Measurements from ENCODE around the gene PGRMC1. TPM values are rescaled to one million over a fixed set of nuclear protein-coding genes. Genes with fewer than 3 reads are reported as not detected.
"Not testable (repeated sequence)": the region's sequence is repeated elsewhere in the genome, so short reads cannot be mapped to it uniquely, and the experiment has no call there.

Gene PGRMC1
- total RNA-seq, 5 donors from 2014 or later (not counting 1 experiment from before 2014, with no cell fraction given): 11.7 to 15.8 (median 13.4) TPM

GRCh38 chrX:119190831-119191230 lies 45.3 kb upstream of the PGRMC1 start:
- no peak overlapping the region for H3K27ac Mint-ChIP-seq
- POLR2A ChIA-PET: no interaction called here
- DNase-seq (no peak), ATAC-seq (replicated peaks in 1 of 4) (no peak)
- H3K27me3 Mint-ChIP-seq: peaks cover 0 to 16% of the 10 kb centered on the region in 2 donors
- H3K4me1 Mint-ChIP-seq: no peaks in the 10 kb centered on the region
- H3K9me3 ChIP-seq: no peaks in the 10 kb centered on the region
- H3K27me3 ChIP-seq (replicated peaks in 1 of 2; ENCODE audit: control insufficient read depth in 2 of 2, extremely low read depth in 1 of 2, insufficient read depth in 2 of 2, low read length in 1 of 2): no peaks in the 10 kb centered on the region
- no peaks in the 10 kb centered on the region for H3K36me3 ChIP-seq (ENCODE audit: control insufficient read depth in 2 of 2, extremely low read depth in 1 of 2, insufficient read depth in 1 of 2, low read length in 1 of 2)
- H3K9me3 Mint-ChIP-seq: no peaks in the 10 kb centered on the region
- no peak overlapping the region for H3K4me3 Mint-ChIP-seq
- CTCF ChIA-PET: interaction anchor here in 1 of 2 donors (0.5 kb wide), 1 partner anchor 76 kb away, joined by 3 read pairs; no protein-coding TSS in a partner anchor
- H3K27ac ChIP-seq (ENCODE audit: low read length): no peak overlapping the region
- H3K36me3 Mint-ChIP-seq: no peaks in the 10 kb centered on the region
- no peak overlapping the region for H3K4me3 ChIP-seq (ENCODE audit: control insufficient read depth in 1 of 2, extremely low read depth in 1 of 2, low read length in 1 of 2)
- no CpG with 5 or more reads among the region's 8 CpGs for WGBS (ENCODE audit: insufficient coverage)
- H3K4me1 ChIP-seq (ENCODE audit: control insufficient read depth in 1 of 2, extremely low read depth in 1 of 2, insufficient read depth in 2 of 2, low read length in 2 of 2): no peaks in the 10 kb centered on the region

- Histone ChIP-seq H3K4me3 (ENCODE audit: control insufficient read depth in 1 of 2, extremely low read depth in 1 of 2, low read length in 1 of 2) (no peak overlapping the region), H3K27ac (ENCODE audit: low read length) (no peak overlapping the region), H3K36me3 (ENCODE audit: control insufficient read depth in 2 of 2, extremely low read depth in 1 of 2, insufficient read depth in 1 of 2, low read length in 1 of 2) (no peaks in the 10 kb centered on the region), H3K9me3 (no peaks in the 10 kb centered on the region), H3K27me3 (replicated peaks in 1 of 2; ENCODE audit: control insufficient read depth in 2 of 2, extremely low read depth in 1 of 2, insufficient read depth in 2 of 2, low read length in 1 of 2) (no peaks in the 10 kb centered on the region), H3K4me1 (ENCODE audit: control insufficient read depth in 1 of 2, extremely low read depth in 1 of 2, insufficient read depth in 2 of 2, low read length in 2 of 2) (no peaks in the 10 kb centered on the region)
- DNase-seq: no peak
- no peaks in the 10 kb centered on the region for H3K4me1 Mint-ChIP-seq
- H3K27ac Mint-ChIP-seq: no peak overlapping the region
- ChIA-PET CTCF (no interaction called here), POLR2A (no interaction called here)
- ATAC-seq (replicated peaks in 1 of 4): no peak
- 90% methylated on average over 4 of the region's 5 CpGs for WGBS (ENCODE audit: insufficient coverage)
- peaks cover 0 to 5% of the 10 kb centered on the region in 2 donors for H3K27me3 Mint-ChIP-seq
- H3K4me3 Mint-ChIP-seq: no peak overlapping the region
- no peaks in the 10 kb centered on the region for H3K36me3 Mint-ChIP-seq
- H3K9me3 Mint-ChIP-seq: no peaks in the 10 kb centered on the region
Observed at GRCh38 chrX:119194621-119195020, 41.5 kb upstream of the PGRMC1 start.

GRCh38 chrX:119201570-119201969 lies 34.5 kb upstream of the PGRMC1 start:
- H3K4me1 Mint-ChIP-seq: no peaks in the 10 kb centered on the region
- Histone ChIP-seq H3K27ac (ENCODE audit: low read length) (no peak overlapping the region), H3K9me3 (no peaks in the 10 kb centered on the region), H3K36me3 (ENCODE audit: control insufficient read depth in 2 of 2, extremely low read depth in 1 of 2, insufficient read depth in 1 of 2, low read length in 1 of 2) (no peaks in the 10 kb centered on the region), H3K27me3 (replicated peaks in 1 of 2; ENCODE audit: control insufficient read depth in 2 of 2, extremely low read depth in 1 of 2, insufficient read depth in 2 of 2, low read length in 1 of 2) (peaks cover 0 to 2% of the 10 kb centered on the region in 2 experiments), H3K4me1 (ENCODE audit: control insufficient read depth in 1 of 2, extremely low read depth in 1 of 2, insufficient read depth in 2 of 2, low read length in 2 of 2) (no peaks in the 10 kb centered on the region), H3K4me3 (ENCODE audit: control insufficient read depth in 1 of 2, extremely low read depth in 1 of 2, low read length in 1 of 2) (no peak overlapping the region)
- H3K4me3 Mint-ChIP-seq: no peak overlapping the region
- no peak for ATAC-seq (replicated peaks in 1 of 4)
- POLR2A ChIA-PET: no interaction called here
- no peak overlapping the region for H3K27ac Mint-ChIP-seq
- H3K27me3 Mint-ChIP-seq: peaks cover 1 to 32% of the 10 kb centered on the region in 2 donors
- WGBS (ENCODE audit: insufficient coverage): no CpG with 5 or more reads among the region's 4 CpGs
- no peaks in the 10 kb centered on the region for H3K9me3 Mint-ChIP-seq
- CTCF ChIA-PET: no interaction called here
- H3K36me3 Mint-ChIP-seq: no peaks in the 10 kb centered on the region
- no peak for DNase-seq

- Histone ChIP-seq H3K4me3 (ENCODE audit: control insufficient read depth in 1 of 2, extremely low read depth in 1 of 2, low read length in 1 of 2) (no peak overlapping the region), H3K4me1 (ENCODE audit: control insufficient read depth in 1 of 2, extremely low read depth in 1 of 2, insufficient read depth in 2 of 2, low read length in 2 of 2) (no peaks in the 10 kb centered on the region), H3K9me3 (no peaks in the 10 kb centered on the region), H3K27me3 (replicated peaks in 1 of 2; ENCODE audit: control insufficient read depth in 2 of 2, extremely low read depth in 1 of 2, insufficient read depth in 2 of 2, low read length in 1 of 2) (peaks cover 0 to 2% of the 10 kb centered on the region in 2 experiments), H3K36me3 (ENCODE audit: control insufficient read depth in 2 of 2, extremely low read depth in 1 of 2, insufficient read depth in 1 of 2, low read length in 1 of 2) (no peaks in the 10 kb centered on the region), H3K27ac (ENCODE audit: low read length) (no peak overlapping the region)
- Mint-ChIP-seq H3K27me3 (peaks cover 1 to 29% of the 10 kb centered on the region in 2 donors), H3K9me3 (no peaks in the 10 kb centered on the region), H3K4me3 (no peak overlapping the region), H3K27ac (no peak overlapping the region), H3K4me1 (no peaks in the 10 kb centered on the region), H3K36me3 (no peaks in the 10 kb centered on the region)
- ATAC-seq (replicated peaks in 1 of 4): no peak
- CTCF ChIA-PET: no interaction called here
- POLR2A ChIA-PET: no interaction called here
- DNase-seq: no peak
- WGBS (ENCODE audit: insufficient coverage): 70% methylated on average over 3 of the region's 5 CpGs
Observed at GRCh38 chrX:119206203-119206602, 29.9 kb upstream of the PGRMC1 start.

- H3K9me3 Mint-ChIP-seq; H3K4me3 ChIP-seq (ENCODE audit: control insufficient read depth in 1 of 2, extremely low read depth in 1 of 2, low read length in 1 of 2); H3K4me1 Mint-ChIP-seq; H3K27me3 ChIP-seq (replicated peaks in 1 of 2; ENCODE audit: control insufficient read depth in 2 of 2, extremely low read depth in 1 of 2, insufficient read depth in 2 of 2, low read length in 1 of 2); H3K27ac Mint-ChIP-seq; H3K4me1 ChIP-seq (ENCODE audit: control insufficient read depth in 1 of 2, extremely low read depth in 1 of 2, insufficient read depth in 2 of 2, low read length in 2 of 2); ATAC-seq (replicated peaks in 1 of 4); CTCF ChIA-PET; H3K36me3 ChIP-seq (ENCODE audit: control insufficient read depth in 2 of 2, extremely low read depth in 1 of 2, insufficient read depth in 1 of 2, low read length in 1 of 2); POLR2A ChIA-PET; H3K4me3 Mint-ChIP-seq; DNase-seq; H3K27ac ChIP-seq (ENCODE audit: low read length); H3K9me3 ChIP-seq; H3K36me3 Mint-ChIP-seq: not testable (repeated sequence)
- 80% methylated on average over 3 of the region's 10 CpGs for WGBS (ENCODE audit: insufficient coverage)
- H3K27me3 Mint-ChIP-seq: peaks cover 3 to 22% of the 10 kb centered on the region in 2 donors
Observed at GRCh38 chrX:119207483-119207882, 28.6 kb upstream of the PGRMC1 start.

- Histone ChIP-seq H3K4me3 (ENCODE audit: control insufficient read depth in 1 of 2, extremely low read depth in 1 of 2, low read length in 1 of 2) (no peak overlapping the region), H3K9me3 (no peaks in the 10 kb centered on the region), H3K27ac (ENCODE audit: low read length) (no peak overlapping the region), H3K27me3 (replicated peaks in 1 of 2; ENCODE audit: control insufficient read depth in 2 of 2, extremely low read depth in 1 of 2, insufficient read depth in 2 of 2, low read length in 1 of 2) (peaks cover 0 to 2% of the 10 kb centered on the region in 2 experiments), H3K4me1 (ENCODE audit: control insufficient read depth in 1 of 2, extremely low read depth in 1 of 2, insufficient read depth in 2 of 2, low read length in 2 of 2) (no peaks in the 10 kb centered on the region), H3K36me3 (ENCODE audit: control insufficient read depth in 2 of 2, extremely low read depth in 1 of 2, insufficient read depth in 1 of 2, low read length in 1 of 2) (no peaks in the 10 kb centered on the region)
- peaks cover 8 to 29% of the 10 kb centered on the region in 2 donors for H3K27me3 Mint-ChIP-seq
- ChIA-PET CTCF (no interaction called here), POLR2A (no interaction called here)
- 97% methylated on average over 13 of the region's 37 CpGs for WGBS (ENCODE audit: insufficient coverage)
- H3K4me3 Mint-ChIP-seq: no peak overlapping the region
- no peaks in the 10 kb centered on the region for H3K4me1 Mint-ChIP-seq
- H3K36me3 Mint-ChIP-seq: no peaks in the 10 kb centered on the region
- no peak for DNase-seq
- H3K9me3 Mint-ChIP-seq: no peaks in the 10 kb centered on the region
- H3K27ac Mint-ChIP-seq: no peak overlapping the region
- no peak for ATAC-seq (replicated peaks in 1 of 4)
Observed at GRCh38 chrX:119208401-119209057, 27.6 kb upstream of the PGRMC1 start.
